HEK293 (cell line): ENCODE data around the gene TGFB2.

ENCODE experiments used
- CTCF ChIA-PET: fragments of 350-600 bp; formaldehyde crosslinking; extraction: SDS; loops from one replicate; lab custom pipeline; 2021; ENCODE audit warnings: antibody characterized with exemption; lab: Yijun Ruan, JAX
- POLR2A ChIA-PET: fragments of 300-600 bp; formaldehyde crosslinking; extraction: SDS; loops from one replicate; lab custom pipeline; 2020; ENCODE audit warnings: antibody characterized with exemption, inconsistent platforms; lab: Yijun Ruan, JAX
- H3K27ac ChIP-seq: fragments of 200-500 bp; sonication (Bioruptor generic); 2 replicates; pipeline ENCODE4 v1.5.1; 2014; ENCODE audit warnings: low read depth, low read length, control low read depth, inconsistent platforms; ENCODE audit errors: extremely low read depth
- H3K36me3 ChIP-seq, 2 experiments: fragments of 200-500 bp in 1 of 2; sonication (Bioruptor generic) in 1 of 2; 1 replicate in 1 of 2; 2 replicates in 1 of 2; pipeline ENCODE4 v1.5.1; 2014 to 2017; ENCODE audit warnings: inconsistent platforms in 2 of 2, low read length in 2 of 2; ENCODE audit not compliant: control insufficient read depth in 2 of 2, insufficient read depth in 1 of 2
- H3K4me1 ChIP-seq: fragments of 200-500 bp; sonication (Bioruptor generic); 2 replicates; pipeline ENCODE4 v1.5.1; 2014; ENCODE audit warnings: mild to moderate bottlenecking, low read length, inconsistent platforms; ENCODE audit not compliant: control insufficient read depth, insufficient read depth
- H3K4me3 ChIP-seq: 2 replicates; pipeline ENCODE4 v1.5.1; 2011; ENCODE audit warnings: low read depth, mild to moderate bottlenecking, control low read depth, low read length, moderate library complexity
- H3K9me3 ChIP-seq: fragments of 200-500 bp; sonication (Bioruptor generic); 2 replicates; pipeline ENCODE4 v1.5.1; 2014; ENCODE audit warnings: low read depth, low read length, inconsistent platforms; ENCODE audit not compliant: control insufficient read depth, insufficient read depth
- BCL11B ChIP-seq: fragments of 450-650 bp; formaldehyde crosslinking; IDR thresholded peaks from 2 replicates; pipeline ENCODE4 v1.5.1; 2016; ENCODE audit warnings: low read depth, missing biosample characterization, missing genetic modification characterization
- CTCF ChIP-seq: fragments of 450-650 bp; formaldehyde crosslinking; IDR thresholded peaks from 2 replicates; pipeline ENCODE4 v1.5.1; 2016; ENCODE audit warnings: missing biosample characterization, missing genetic modification characterization
- HIC1 ChIP-seq: fragments of 450-650 bp; formaldehyde crosslinking; IDR thresholded peaks from 2 replicates; pipeline ENCODE4 v1.5.1; 2016; ENCODE audit warnings: missing biosample characterization, missing genetic modification characterization
- KLF10 ChIP-seq: fragments of 450-650 bp; IDR thresholded peaks from 2 replicates; pipeline ENCODE4 v1.5.1; 2018; ENCODE audit warnings: missing biosample characterization, mild to moderate bottlenecking, missing genetic modification characterization
- MEIS1 ChIP-seq: sonication (generic); formaldehyde crosslinking; IDR thresholded peaks from 2 replicates; pipeline ENCODE4 v1.8.1; 2022; ENCODE audit warnings: missing genetic modification reagents, mild to moderate bottlenecking, borderline replicate concordance
- PRDM1 ChIP-seq: fragments of 450-650 bp; formaldehyde crosslinking; IDR thresholded peaks from 2 replicates; pipeline ENCODE4; 2016; ENCODE audit warnings: missing biosample characterization, missing genetic modification characterization
- SCRT2 ChIP-seq: fragments of 450-650 bp; formaldehyde crosslinking; IDR thresholded peaks from 2 replicates; pipeline ENCODE4 v1.5.1; 2016; ENCODE audit warnings: missing biosample characterization, missing genetic modification characterization
- WT1 ChIP-seq: fragments of 450-650 bp; formaldehyde crosslinking; IDR thresholded peaks from 2 replicates; pipeline ENCODE4 v1.5.1; 2016; ENCODE audit warnings: missing biosample characterization, missing genetic modification characterization
- ZBTB20 ChIP-seq: fragments of 450-650 bp; formaldehyde crosslinking; IDR thresholded peaks from 2 replicates; pipeline ENCODE4 v1.5.1; 2016; ENCODE audit warnings: missing biosample characterization, missing genetic modification characterization
- ZBTB6 ChIP-seq: fragments of 450-650 bp; formaldehyde crosslinking; IDR thresholded peaks from 2 replicates; pipeline ENCODE4 v1.5.1; 2017; ENCODE audit warnings: missing biosample characterization, missing genetic modification characterization
- ZFP37 ChIP-seq: fragments of 450-650 bp; formaldehyde crosslinking; IDR thresholded peaks from 2 replicates; pipeline ENCODE4 v1.5.1; 2016; ENCODE audit warnings: missing biosample characterization, missing genetic modification characterization
- ZNF157 ChIP-seq: fragments of 450-650 bp; formaldehyde crosslinking; IDR thresholded peaks from 2 replicates; pipeline ENCODE4 v1.5.1; 2016; ENCODE audit warnings: missing biosample characterization, missing genetic modification characterization
- ZNF366 ChIP-seq: fragments of 450-650 bp; formaldehyde crosslinking; conservative IDR thresholded peaks from 2 replicates; pipeline ENCODE4 v1.5.1; 2016; ENCODE audit warnings: missing biosample characterization, missing genetic modification characterization
- ZNF548 ChIP-seq: fragments of 450-650 bp; formaldehyde crosslinking; IDR thresholded peaks from 2 replicates; pipeline ENCODE4 v1.5.1; 2016; ENCODE audit warnings: missing biosample characterization, missing genetic modification characterization
- ZNF629 ChIP-seq: fragments of 450-650 bp; formaldehyde crosslinking; IDR thresholded peaks from 2 replicates; pipeline ENCODE4 v1.5.1; 2017; ENCODE audit warnings: missing biosample characterization, missing genetic modification characterization
- ZNF660 ChIP-seq: fragments of 450-650 bp; IDR thresholded peaks from 2 replicates; pipeline ENCODE4 v1.5.1; 2018; ENCODE audit warnings: missing biosample characterization, mild to moderate bottlenecking, missing genetic modification characterization
- ZNF664 ChIP-seq: fragments of 450-650 bp; formaldehyde crosslinking; IDR thresholded peaks from 2 replicates; pipeline ENCODE4 v1.5.1; 2016; ENCODE audit warnings: missing biosample characterization, missing genetic modification characterization
- ZNF677 ChIP-seq: fragments of 450-650 bp; IDR thresholded peaks from 2 replicates; pipeline ENCODE4 v1.5.0; 2018; ENCODE audit warnings: missing biosample characterization, mild to moderate bottlenecking, missing genetic modification characterization, moderate library complexity
- ZNF701 ChIP-seq: fragments of 450-650 bp; formaldehyde crosslinking; IDR thresholded peaks from 2 replicates; pipeline ENCODE4 v1.5.1; 2016; ENCODE audit warnings: missing biosample characterization, missing genetic modification characterization
- ZNF747 ChIP-seq: fragments of 450-650 bp; formaldehyde crosslinking; IDR thresholded peaks from 2 replicates; pipeline ENCODE4 v1.5.1; 2016; ENCODE audit warnings: missing biosample characterization, missing genetic modification characterization
- ZSCAN18 ChIP-seq: fragments of 450-650 bp; formaldehyde crosslinking; IDR thresholded peaks from 2 replicates; pipeline ENCODE4 v1.5.1; 2016; ENCODE audit warnings: missing biosample characterization, missing genetic modification characterization
- ZSCAN4 ChIP-seq: fragments of 450-650 bp; formaldehyde crosslinking; IDR thresholded peaks from 2 replicates; pipeline ENCODE4 v1.5.1; 2017; ENCODE audit warnings: missing biosample characterization, missing genetic modification characterization

The TGFB2 gene

GRCh38 chr1:218490406-218490922 lies 145.3 kb downstream of the TGFB2 start:
- Histone ChIP-seq H3K9me3 (no peaks in the 10 kb centered on the region), H3K27ac (no peak overlapping the region), H3K4me3 (no peak overlapping the region), H3K36me3 (no peaks in the 10 kb centered on the region), H3K4me1 (no peaks in the 10 kb centered on the region)
- no peak for TF ChIP-seq ZNF747 (tag by site-specific recombination)
- 0 out of 2 replicates have a peak, but pooled peaks have one; percentile 40 for TF ChIP-seq ZNF366 (tag by site-specific recombination)
- ChIA-PET POLR2A (interaction anchor here (1.6 kb wide), 1 partner anchor 146 kb away, joined by 3 read pairs; the partner anchor contains the start of gene TGFB2), CTCF (interaction anchor here (0.7 kb wide), 1 partner anchor 1271 kb away, joined by 4 read pairs; no protein-coding TSS in a partner anchor)

- TF ChIP-seq BCL11B (tag by site-specific recombination): no peak
- 0 out of 2 replicates have a peak, but pooled peaks have one; percentile 28 for TF ChIP-seq HIC1 (tag by site-specific recombination)
- ChIA-PET CTCF (no interaction called here), POLR2A (no interaction called here)
- no peaks in the 10 kb centered on the region for H3K4me1 ChIP-seq
- no peaks in the 10 kb centered on the region for H3K36me3 ChIP-seq
- no peak overlapping the region for H3K27ac ChIP-seq
- H3K4me3 ChIP-seq: no peak overlapping the region
- no peaks in the 10 kb centered on the region for H3K9me3 ChIP-seq
Measured at GRCh38 chr1:218492874-218493273, 147.7 kb downstream of the TGFB2 start.

- Histone ChIP-seq H3K27ac (no peak overlapping the region), H3K36me3 (no peaks in the 10 kb centered on the region), H3K4me1 (no peaks in the 10 kb centered on the region), H3K4me3 (no peak overlapping the region), H3K9me3 (no peaks in the 10 kb centered on the region)
- ChIA-PET CTCF (interaction anchor here (0.7 kb wide), 1 partner anchor 1496 kb away, joined by 3 read pairs; no protein-coding TSS in a partner anchor), POLR2A (no interaction called here)
- no peak for TF ChIP-seq ZFP37 (tag by site-specific recombination)
- TF ChIP-seq ZNF629: no peak
- no peak for TF ChIP-seq ZNF677 (tag by site-specific recombination)
- no peak for TF ChIP-seq KLF10
- no peak for TF ChIP-seq ZNF660 (tag by site-specific recombination)
- no peak for TF ChIP-seq ZBTB6 (tag by site-specific recombination)
- TF ChIP-seq ZNF548: no peak
- 0 out of 2 replicates have a peak, but pooled peaks have one; percentile 11 for TF ChIP-seq SCRT2 (tag by site-specific recombination)
- no peak for TF ChIP-seq CTCF (tag by site-specific recombination)
- no peak for TF ChIP-seq MEIS1
- TF ChIP-seq ZNF157 (tag by site-specific recombination): no peak
- no peak for TF ChIP-seq ZNF664 (tag by site-specific recombination)
- no peak for TF ChIP-seq ZSCAN4
- no peak for TF ChIP-seq ZBTB20
- no peak for TF ChIP-seq ZNF701 (tag by site-specific recombination)
- no peak for TF ChIP-seq WT1 (tag by site-specific recombination)
- TF ChIP-seq ZSCAN18 (tag by site-specific recombination): no peak
- no peak for TF ChIP-seq PRDM1 (tag by site-specific recombination)
Measured at GRCh38 chr1:218493986-218494385, 148.8 kb downstream of the TGFB2 start.
